Astrocyte of the cerebellum (primary cell): ENCODE data around the gene EPS8L2.

ENCODE experiments used
- DNase-seq: peaks from one replicate; pipeline ENCODE4 v3.0.0-alpha.2; 2011; ENCODE audit warnings: low read depth
- H3K4me3 ChIP-seq: 2 replicates; pipeline ENCODE4 v1.5.1; 2011; ENCODE audit warnings: mild to moderate bottlenecking, low read depth, low read length, moderate library complexity
- CTCF ChIP-seq: IDR thresholded peaks from 2 replicates; pipeline ENCODE4 v1.5.1; 2012; ENCODE audit warnings: low read length, low read depth, moderate library complexity, mild to moderate bottlenecking; ENCODE audit errors: missing control alignments
- in situ Hi-C: cut with HindIII; loops from 2 replicates; pipeline ENCODE4 v1.10.0; 2017; ENCODE audit warnings: low sequenced_read_pairs

The EPS8L2 gene

GRCh38 chr11:770642-771616 is 64.9 kb downstream of the EPS8L2 start:
- no peak overlapping the region for H3K4me3 ChIP-seq
- TF ChIP-seq CTCF, result no peak
- in situ Hi-C loops, result loop anchor here (25.0 kb wide), 1 partner anchor 109 kb away; no protein-coding TSS in a partner anchor
- no peak for DNase-seq

GRCh38 chr11:771617-772204 is 65.7 kb downstream of the EPS8L2 start:
- no peak overlapping the region for H3K4me3 ChIP-seq
- no peak for TF ChIP-seq CTCF
- in situ Hi-C loops, result loop anchor here (25.0 kb wide), 1 partner anchor 109 kb away; no protein-coding TSS in a partner anchor
- DNase-seq, result no peak

GRCh38 chr11:772429-773390 is 66.7 kb downstream of the EPS8L2 start:
- in situ Hi-C loops, result loop anchor here (25.0 kb wide), 1 partner anchor 110 kb away; no protein-coding TSS in a partner anchor
- TF ChIP-seq CTCF, result no peak
- H3K4me3 ChIP-seq, result no peak overlapping the region
- no peak for DNase-seq

- H3K4me3 ChIP-seq, result no peak overlapping the region
- in situ Hi-C loops, result loop anchor here (25.0 kb wide), 1 partner anchor 111 kb away; no protein-coding TSS in a partner anchor
- no peak for TF ChIP-seq CTCF
- no peak for DNase-seq
Observed at GRCh38 chr11:773425-773824, 67.4 kb downstream of the EPS8L2 start.

GRCh38 chr11:773830-774229 is 67.8 kb downstream of the EPS8L2 start:
- DNase-seq, result no peak
- no peak overlapping the region for H3K4me3 ChIP-seq
- TF ChIP-seq CTCF, result no peak
- in situ Hi-C loops, result loop anchor here (25.0 kb wide), 1 partner anchor 112 kb away; no protein-coding TSS in a partner anchor
